Measurements from ENCODE around the gene C19orf73.
"Not testable (repeated sequence)": the region's sequence is repeated elsewhere in the genome, so short reads cannot be mapped to it uniquely, and the experiment has no call there.

The C19orf73 gene

DNA sequence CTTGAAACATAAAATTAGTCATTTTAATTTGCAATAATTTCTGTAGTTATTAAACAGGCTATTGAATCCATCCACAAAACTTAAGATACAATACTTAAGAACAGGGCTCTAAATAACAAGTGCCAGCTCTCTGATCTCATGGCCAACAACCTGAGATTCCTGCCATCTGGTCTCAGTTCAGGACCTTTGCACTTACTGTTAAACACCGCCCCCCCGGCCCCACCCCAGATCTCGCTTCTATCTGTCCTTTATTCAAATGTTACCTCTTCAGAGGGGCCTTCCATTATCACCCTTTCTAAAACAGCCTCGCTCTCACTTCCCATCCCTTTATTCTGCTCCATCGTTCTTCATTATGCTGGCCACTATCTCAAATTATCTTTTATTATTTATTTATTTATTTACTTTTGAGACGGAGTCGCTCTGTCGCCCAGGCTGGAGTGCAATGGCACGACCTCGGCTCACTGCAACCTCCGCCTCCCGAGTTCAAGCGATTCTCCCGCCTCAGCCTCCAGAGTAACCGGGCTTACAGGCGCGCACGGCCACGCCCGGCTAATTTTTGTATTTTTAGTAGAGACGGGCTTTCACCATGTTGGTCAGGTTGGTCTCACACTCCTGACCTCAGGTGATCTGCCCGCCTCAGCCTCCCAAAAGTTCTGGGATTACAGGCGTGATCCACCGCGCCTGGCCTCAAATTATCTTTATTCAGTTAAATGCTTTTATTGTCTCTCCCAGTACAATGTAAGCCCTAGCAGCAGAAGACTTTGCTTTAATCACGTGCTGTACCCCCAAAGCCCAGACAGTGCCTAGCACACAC is 34.5 kb downstream of the C19orf73 start:
- Mint-ChIP-seq H3K27me3 (no peaks in the 10 kb centered on the region), H3K4me1 (ENCODE audit: low read depth) (peaks cover 41% of the 10 kb centered on the region), H3K36me3 (ENCODE audit: low read depth) (peaks cover 29% of the 10 kb centered on the region), H3K9me3 (no peaks in the 10 kb centered on the region), H3K27ac (peak overlapping the region; percentile 94), H3K4me3 (peak overlapping the region; percentile 95)

DNA sequence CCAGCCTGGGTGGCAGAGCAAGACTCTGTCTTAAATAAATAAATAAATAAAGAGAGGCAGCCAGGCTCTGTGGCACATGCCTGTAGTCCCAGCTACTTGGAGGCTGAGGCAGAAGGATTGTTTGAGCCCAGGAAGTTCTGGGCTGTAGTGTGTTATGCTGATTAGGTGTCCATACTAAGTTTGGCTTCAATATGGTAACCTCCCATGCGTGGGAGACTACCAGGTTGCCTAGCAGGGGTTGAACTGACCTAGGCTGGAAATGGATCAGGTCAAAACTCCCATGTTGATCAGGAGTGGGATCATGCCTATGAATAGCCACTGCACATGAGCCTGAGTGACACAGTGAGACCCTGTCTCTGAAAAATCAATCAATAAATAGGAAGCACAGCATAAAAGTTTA is 37.7 kb downstream of the C19orf73 start:
- Mint-ChIP-seq H3K36me3 (ENCODE audit: low read depth) (peaks cover 10% of the 10 kb centered on the region), H3K4me3 (no peak overlapping the region), H3K4me1 (ENCODE audit: low read depth) (peaks cover 15% of the 10 kb centered on the region), H3K9me3 (no peaks in the 10 kb centered on the region), H3K27me3 (peaks cover 3% of the 10 kb centered on the region), H3K27ac (no peak overlapping the region)

DNA sequence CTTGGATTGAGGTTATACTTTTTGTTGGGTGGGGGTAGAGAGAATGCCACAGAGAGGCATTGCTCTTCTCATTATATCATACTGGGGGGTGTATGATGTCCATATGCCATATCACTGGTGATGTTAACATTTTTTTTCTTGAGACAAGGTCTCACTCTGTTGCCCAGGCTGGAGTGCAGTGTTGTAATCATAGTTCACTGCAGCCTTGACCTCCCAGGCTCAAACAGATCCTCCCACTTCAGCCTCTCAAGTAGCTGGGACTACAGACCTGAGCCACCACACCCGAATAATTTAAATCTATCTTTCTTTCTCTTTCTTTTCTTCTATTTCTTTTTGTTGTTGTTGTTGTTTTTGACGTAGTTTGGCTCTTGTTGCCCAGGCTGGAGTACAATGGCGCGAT is 38.6 kb downstream of the C19orf73 start:
- Mint-ChIP-seq H3K4me1 (ENCODE audit: low read depth) (peaks cover 10% of the 10 kb centered on the region), H3K27ac (no peak overlapping the region), H3K36me3 (ENCODE audit: low read depth) (peaks cover 4% of the 10 kb centered on the region), H3K27me3 (peaks cover 7% of the 10 kb centered on the region), H3K9me3 (no peaks in the 10 kb centered on the region), H3K4me3 (no peak overlapping the region)

DNA sequence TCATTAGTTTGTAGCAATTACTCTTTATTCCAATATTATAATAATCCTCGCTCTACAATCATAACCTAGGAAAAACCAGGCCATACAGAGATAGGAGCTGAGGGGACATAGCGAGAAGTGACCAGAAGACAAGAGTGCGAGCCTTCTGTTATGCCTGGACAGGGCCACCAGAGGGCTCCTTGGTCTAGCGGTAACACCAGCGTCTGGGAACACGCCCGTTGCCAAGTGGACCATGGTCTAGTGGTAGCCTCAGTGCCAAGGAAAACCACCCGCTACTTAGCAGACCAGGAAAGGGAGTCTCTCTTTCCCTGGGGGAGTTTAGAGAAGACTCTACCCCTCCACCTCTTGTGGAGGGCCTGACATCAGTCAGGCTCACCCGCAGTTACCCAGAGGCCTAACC is 44.1 kb downstream of the C19orf73 start:
- not testable (repeated sequence) for H3K27ac Mint-ChIP-seq; H3K9me3 Mint-ChIP-seq; H3K36me3 Mint-ChIP-seq (ENCODE audit: low read depth); H3K4me3 Mint-ChIP-seq
- Mint-ChIP-seq H3K27me3 (peaks cover 42% of the 10 kb centered on the region), H3K4me1 (ENCODE audit: low read depth) (peaks cover 11% of the 10 kb centered on the region)

DNA sequence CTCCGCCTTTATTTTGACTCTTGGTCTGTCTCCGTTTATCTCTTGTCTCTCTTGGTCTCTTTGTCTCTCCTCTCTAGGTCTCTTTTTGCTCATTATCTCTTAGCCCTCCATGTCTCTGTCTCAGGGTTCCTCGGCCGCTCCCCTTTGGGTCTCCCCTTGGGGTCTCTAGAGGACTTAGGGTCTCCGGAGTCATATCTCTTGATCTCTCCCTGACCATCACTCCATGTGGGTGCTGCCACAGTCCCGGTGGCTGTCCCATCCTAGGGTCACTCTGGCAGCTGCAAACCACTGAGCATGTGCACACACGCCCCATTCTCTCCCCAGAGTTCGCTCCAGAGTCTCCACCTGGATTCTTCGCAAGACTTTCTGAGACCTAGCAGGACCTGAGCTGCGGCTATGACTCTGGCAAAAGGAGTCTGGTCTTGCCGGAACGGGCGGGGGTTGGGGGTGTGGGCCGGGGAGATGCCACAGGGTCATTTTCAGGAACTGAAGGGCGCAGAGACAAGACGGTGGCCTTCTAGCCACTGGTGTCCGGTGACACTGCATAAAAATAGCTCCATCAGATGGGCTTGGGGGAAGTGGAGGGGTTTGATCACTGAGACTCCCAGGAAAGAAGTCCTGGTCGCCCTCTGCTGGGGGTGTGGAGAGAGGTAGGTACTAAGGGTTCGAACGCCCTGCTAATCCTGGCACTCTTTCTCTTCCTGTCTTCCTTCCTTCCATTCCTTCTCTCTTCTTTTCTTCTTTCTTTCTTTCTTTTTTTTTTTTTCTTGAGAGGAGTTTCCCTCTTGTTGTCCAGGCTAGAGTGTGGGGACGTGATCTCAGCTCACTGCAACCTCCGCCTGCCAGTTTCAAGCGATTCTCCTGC is 45.2 kb downstream of the C19orf73 start:
- H3K4me3 Mint-ChIP-seq = peak overlapping the region; percentile 27
- H3K9me3 Mint-ChIP-seq = peaks cover 4% of the 10 kb centered on the region
- H3K27me3 Mint-ChIP-seq = peaks cover 52% of the 10 kb centered on the region
- peaks cover 11% of the 10 kb centered on the region for H3K4me1 Mint-ChIP-seq (ENCODE audit: low read depth)
- H3K36me3 Mint-ChIP-seq (ENCODE audit: low read depth) = no peaks in the 10 kb centered on the region
- H3K27ac Mint-ChIP-seq = peak overlapping the region; percentile 1

DNA sequence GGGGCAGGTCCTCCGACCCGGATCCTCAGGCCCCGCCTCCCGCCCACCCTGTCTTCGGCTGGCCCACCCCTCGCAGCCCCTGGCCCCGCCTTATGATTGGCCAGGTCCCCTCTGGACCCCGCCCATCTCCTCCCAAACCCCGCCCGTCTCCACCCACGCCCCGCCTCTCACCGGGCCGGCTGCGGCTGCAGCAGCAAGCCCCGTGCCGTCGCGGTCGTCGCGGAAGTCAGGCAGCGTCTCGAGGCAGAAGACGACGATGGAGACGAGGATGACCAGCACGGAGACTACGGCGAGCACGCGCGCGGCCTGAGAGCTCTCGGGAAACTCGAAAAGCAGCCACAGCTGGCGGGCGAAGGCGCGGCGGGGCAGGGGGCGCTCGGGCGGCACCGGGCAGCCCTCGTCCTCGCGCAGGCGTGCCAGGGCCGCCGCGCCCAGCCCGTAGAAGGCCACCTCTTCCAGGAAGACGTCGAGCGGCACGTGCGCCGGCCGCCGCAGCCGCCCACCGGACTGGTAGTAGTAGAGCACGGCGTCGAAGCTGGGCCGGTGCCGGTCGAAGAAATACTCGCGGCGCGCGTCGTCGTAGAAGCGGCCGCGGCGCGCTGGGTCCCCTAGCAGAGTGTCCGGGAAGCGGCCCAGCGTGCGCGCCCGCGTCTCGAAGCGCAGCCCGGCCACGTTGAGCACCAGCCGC is 46.9 kb downstream of the C19orf73 start:
- H3K27ac Mint-ChIP-seq = no peak overlapping the region
- H3K36me3 Mint-ChIP-seq (ENCODE audit: low read depth) = no peaks in the 10 kb centered on the region
- peaks cover 64% of the 10 kb centered on the region for H3K27me3 Mint-ChIP-seq
- no peak overlapping the region for H3K4me3 Mint-ChIP-seq
- peaks cover 11% of the 10 kb centered on the region for H3K4me1 Mint-ChIP-seq (ENCODE audit: low read depth)
- H3K9me3 Mint-ChIP-seq = peaks cover 4% of the 10 kb centered on the region

DNA sequence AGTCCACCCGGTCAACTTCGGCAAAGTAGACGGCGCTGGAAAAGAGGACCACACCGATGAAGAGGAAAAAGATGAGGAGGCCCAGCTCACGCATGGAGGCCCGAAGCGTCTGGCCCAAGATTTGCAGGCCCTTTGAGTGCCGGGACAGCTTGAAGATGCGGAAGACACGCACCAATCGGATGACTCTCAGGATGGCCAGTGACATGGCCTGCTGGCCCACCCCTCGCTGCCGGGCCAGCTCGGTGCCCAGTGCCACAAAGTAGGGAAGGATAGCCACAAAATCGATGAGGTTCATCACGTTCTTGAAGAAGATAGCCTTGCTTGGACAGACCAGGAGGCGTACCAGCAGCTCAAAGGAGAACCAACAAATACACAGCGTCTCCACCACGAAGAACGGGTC is 48.5 kb downstream of the C19orf73 start:
- Mint-ChIP-seq H3K36me3 (ENCODE audit: low read depth) (no peaks in the 10 kb centered on the region), H3K9me3 (peaks cover 4% of the 10 kb centered on the region), H3K4me3 (no peak overlapping the region), H3K27me3 (peaks cover 74% of the 10 kb centered on the region), H3K4me1 (ENCODE audit: low read depth) (peaks cover 11% of the 10 kb centered on the region), H3K27ac (no peak overlapping the region)

DNA sequence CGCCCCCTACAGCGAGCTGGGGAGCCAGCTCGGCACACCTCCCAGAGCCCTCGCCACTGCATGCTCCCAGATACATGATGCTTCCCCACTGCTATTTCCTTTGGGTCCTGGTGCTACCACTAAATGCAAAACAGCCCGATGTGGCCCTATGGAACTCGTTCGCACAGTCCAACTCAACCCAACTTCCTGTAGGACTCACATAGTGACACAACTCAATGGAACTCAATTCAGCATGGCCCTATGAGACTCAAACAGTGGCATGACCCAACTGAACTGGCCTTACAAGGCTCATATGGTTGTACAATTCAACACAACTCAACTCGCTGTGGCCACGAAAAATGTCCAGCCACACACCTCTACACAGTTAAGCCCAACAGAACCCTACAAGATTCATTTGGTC is 49.9 kb downstream of the C19orf73 start:
- no peak overlapping the region for H3K27ac Mint-ChIP-seq
- peaks cover 69% of the 10 kb centered on the region for H3K27me3 Mint-ChIP-seq
- H3K4me1 Mint-ChIP-seq (ENCODE audit: low read depth) = peaks cover 11% of the 10 kb centered on the region
- H3K9me3 Mint-ChIP-seq = peaks cover 4% of the 10 kb centered on the region
- no peak overlapping the region for H3K4me3 Mint-ChIP-seq
- H3K36me3 Mint-ChIP-seq (ENCODE audit: low read depth) = no peaks in the 10 kb centered on the region
